Kidney (tissue), 14 donors: ENCODE data around the gene GRID1. TPM values are rescaled to one million over a fixed set of nuclear protein-coding genes. Genes with fewer than 3 reads are reported as not detected.

Experiments
- DNase-seq, 5 donors: peaks; one replicate each; pipeline ENCODE4 v3.0.0-alpha.2; 2013 to 2020
- FAIRE-seq: peaks from 2 replicates; lab custom pipeline; 2012; peaks lifted over from hg19 to GRCh38; lab: Jason Lieb, UNC
- H3K27ac ChIP-seq, 2 donors: one replicate each; pipeline ENCODE4 v1.7.0; 2013; ENCODE audit warnings: low read depth in 2 of 2, low read length in 2 of 2, inconsistent platforms in 1 of 2
- H3K27me3 ChIP-seq: one replicate; pipeline ENCODE4 v1.7.1; 2013; ENCODE audit warnings: low read length, inconsistent platforms; ENCODE audit not compliant: control insufficient read depth, insufficient read depth
- H3K36me3 ChIP-seq, 3 donors: one replicate each; pipeline versions ENCODE4 v1.7.0 to v1.7.1; 2013; ENCODE audit warnings: low read length in 3 of 3, control low read depth in 1 of 3, inconsistent platforms in 1 of 3; ENCODE audit not compliant: insufficient read depth in 3 of 3, control insufficient read depth in 2 of 3
- H3K4me1 ChIP-seq, 3 donors: one replicate each; pipeline versions ENCODE4 v1.7.0 to v1.7.1; 2013; ENCODE audit warnings: low read length in 3 of 3, inconsistent platforms in 1 of 3, low read depth in 1 of 3; ENCODE audit not compliant: control insufficient read depth in 2 of 3, insufficient read depth in 2 of 3
- H3K4me3 ChIP-seq, 3 donors: one replicate each; pipeline versions ENCODE4 v1.7.0 to v1.8.1; 2013; ENCODE audit warnings: low read length in 3 of 3, control low read depth in 1 of 3, inconsistent platforms in 1 of 3
- H3K9ac ChIP-seq, 3 donors: one replicate each; pipeline versions ENCODE4 v1.7.0 to v1.7.1; 2013; ENCODE audit warnings: low read length in 3 of 3, control low read depth in 1 of 3, inconsistent platforms in 1 of 3
- H3K9me3 ChIP-seq, 3 donors: one replicate each; pipeline versions ENCODE4 v1.7.0 to v1.7.1; 2013; ENCODE audit warnings: low read length in 3 of 3, control low read depth in 1 of 3, inconsistent platforms in 1 of 3; ENCODE audit not compliant: control insufficient read depth in 2 of 3, insufficient read depth in 1 of 3
- intact Hi-C: fragments of 100-400 bp; cut with DNase I; formaldehyde crosslinking; loops from one replicate; pipeline ENCODE4 v1.11.1; 2022
- polyA plus RNA-seq: library from polyadenylated mRNA; stranded (reverse); fragments of 350-450 nt; fragmentation: Illumina TruSeq; extraction: RNeasy Lipid Tissue Mini Kit (QIAGEN cat#74804); gene quantifications from one replicate; pipeline ENCODE4 v1.2.3, GENCODE V29; 2014; ENCODE audit warnings: low read depth, low replicate concordance; ENCODE audit not compliant: insufficient read depth
- total RNA-seq: library from RNA; stranded (reverse); fragmentation: NEBNext Ultra II Directional; extraction: Animal tissue kit (Norgen Biotek cat#: 25700); gene quantifications from one replicate; pipeline ENCODE4 v1.2.1, GENCODE V29; 2021
- TF ChIP-seq, protein P1 (sequence below): IDR thresholded peaks from 3 replicates; pipeline ENCODE4 v1.5.1; 2012; ENCODE audit warnings: mild to moderate bottlenecking, moderate library complexity, borderline replicate concordance; ENCODE audit not compliant: insufficient read depth; ENCODE audit errors: extremely low read depth
- donor health status: control.
- donor health status: control.
- donor health status: control.
- donor health status: control.
- donor health status: control.
- donor health status: DM: yes; HTN: yes; CAD: no.
- donor health status: Normal renal cell carcinoma (clear cell type).

GRID1 gene
- total and polyA plus RNA-seq, 2 donors from 2014 or later = 0.37 to 1.4 TPM

DNA sequence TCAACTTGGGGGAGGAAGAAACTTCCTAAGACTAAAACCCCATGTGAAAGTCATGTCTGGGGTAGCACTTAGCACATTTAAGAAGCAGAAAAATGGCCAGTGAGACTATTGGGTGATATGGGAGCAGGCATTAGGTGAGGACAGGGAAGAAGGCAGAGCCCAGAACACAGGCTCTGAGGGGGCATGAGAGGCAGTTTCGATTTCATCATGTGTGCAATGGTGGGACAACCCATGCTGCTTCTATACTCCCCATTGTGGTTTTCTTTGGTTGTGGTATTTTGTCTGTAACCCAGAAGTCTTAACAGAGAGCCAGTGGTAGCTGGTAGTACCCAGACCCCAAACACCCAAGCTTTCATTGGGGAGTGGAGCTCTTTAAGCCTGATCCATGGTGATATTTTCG, 752.0 kb downstream of the GRID1 start:
- TF ChIP-seq, protein P1, sequence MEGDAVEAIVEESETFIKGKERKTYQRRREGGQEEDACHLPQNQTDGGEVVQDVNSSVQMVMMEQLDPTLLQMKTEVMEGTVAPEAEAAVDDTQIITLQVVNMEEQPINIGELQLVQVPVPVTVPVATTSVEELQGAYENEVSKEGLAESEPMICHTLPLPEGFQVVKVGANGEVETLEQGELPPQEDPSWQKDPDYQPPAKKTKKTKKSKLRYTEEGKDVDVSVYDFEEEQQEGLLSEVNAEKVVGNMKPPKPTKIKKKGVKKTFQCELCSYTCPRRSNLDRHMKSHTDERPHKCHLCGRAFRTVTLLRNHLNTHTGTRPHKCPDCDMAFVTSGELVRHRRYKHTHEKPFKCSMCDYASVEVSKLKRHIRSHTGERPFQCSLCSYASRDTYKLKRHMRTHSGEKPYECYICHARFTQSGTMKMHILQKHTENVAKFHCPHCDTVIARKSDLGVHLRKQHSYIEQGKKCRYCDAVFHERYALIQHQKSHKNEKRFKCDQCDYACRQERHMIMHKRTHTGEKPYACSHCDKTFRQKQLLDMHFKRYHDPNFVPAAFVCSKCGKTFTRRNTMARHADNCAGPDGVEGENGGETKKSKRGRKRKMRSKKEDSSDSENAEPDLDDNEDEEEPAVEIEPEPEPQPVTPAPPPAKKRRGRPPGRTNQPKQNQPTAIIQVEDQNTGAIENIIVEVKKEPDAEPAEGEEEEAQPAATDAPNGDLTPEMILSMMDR = no peak
- no peaks in the 10 kb centered on the region for H3K9me3 ChIP-seq
- intact Hi-C loops = no loop called here
- H3K27me3 ChIP-seq = no peaks in the 10 kb centered on the region
- no peak overlapping the region for H3K4me3 ChIP-seq
- H3K36me3 ChIP-seq = no peaks in the 10 kb centered on the region
- DNase-seq (no peak), FAIRE-seq (no peak)
- no peak overlapping the region for H3K9ac ChIP-seq
- no peak overlapping the region for H3K27ac ChIP-seq
- no peaks in the 10 kb centered on the region for H3K4me1 ChIP-seq

DNA sequence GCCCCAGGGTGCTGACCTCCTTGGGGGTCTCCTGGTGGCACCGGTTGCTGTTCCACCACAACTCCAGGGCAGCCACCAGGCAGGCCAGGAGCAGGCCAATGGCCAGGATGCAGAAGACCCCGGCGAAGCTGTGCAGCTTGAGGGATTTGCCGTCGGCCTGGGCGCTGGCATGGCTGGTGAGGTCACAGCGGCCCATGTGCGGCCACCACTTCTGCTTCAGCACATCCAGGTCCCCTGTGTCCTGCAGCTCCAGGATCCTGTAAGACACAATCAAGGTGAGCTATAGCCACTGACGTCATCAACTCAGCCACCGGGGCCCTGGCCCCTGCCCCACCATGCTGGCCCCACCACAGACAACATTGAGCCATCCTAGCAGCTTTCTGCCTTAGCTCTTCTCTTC, 753.2 kb downstream of the GRID1 start:
- DNase-seq = no peak
- Histone ChIP-seq H3K27me3 (no peaks in the 10 kb centered on the region), H3K4me3 (no peak overlapping the region), H3K4me1 (no peaks in the 10 kb centered on the region), H3K27ac (no peak overlapping the region), H3K9me3 (no peaks in the 10 kb centered on the region), H3K36me3 (no peaks in the 10 kb centered on the region), H3K9ac (no peak overlapping the region)
- intact Hi-C loops = no loop called here
- FAIRE-seq = no peak
- TF ChIP-seq, protein P1 = no peak

DNA sequence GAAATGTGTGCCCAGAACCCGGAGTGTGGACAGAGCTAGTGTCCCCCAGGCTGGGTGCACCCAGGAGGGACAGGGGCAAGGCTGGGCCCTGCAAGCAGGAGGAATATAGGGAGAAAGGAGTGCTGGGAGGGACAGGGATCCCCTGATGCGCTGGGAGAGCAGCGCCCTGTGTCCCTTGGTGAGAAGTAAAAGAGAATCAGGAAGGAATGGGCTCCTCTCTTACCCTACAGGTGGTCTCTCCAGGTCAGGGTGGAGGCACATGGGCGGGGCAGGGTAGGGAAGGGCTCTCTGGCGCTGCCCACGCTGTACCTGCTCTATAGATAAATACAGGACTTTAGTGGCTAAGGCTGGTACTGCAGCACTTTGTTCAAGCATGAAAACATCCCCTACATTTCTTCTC, 753.8 kb downstream of the GRID1 start:
- FAIRE-seq (no peak), DNase-seq (no peak)
- no peaks in the 10 kb centered on the region for H3K9me3 ChIP-seq
- H3K27ac ChIP-seq = no peak overlapping the region
- H3K4me3 ChIP-seq = no peak overlapping the region
- no peaks in the 10 kb centered on the region for H3K27me3 ChIP-seq
- H3K9ac ChIP-seq = no peak overlapping the region
- intact Hi-C loops = no loop called here
- no peaks in the 10 kb centered on the region for H3K36me3 ChIP-seq
- TF ChIP-seq, protein P1 = no peak
- H3K4me1 ChIP-seq = no peaks in the 10 kb centered on the region

DNA sequence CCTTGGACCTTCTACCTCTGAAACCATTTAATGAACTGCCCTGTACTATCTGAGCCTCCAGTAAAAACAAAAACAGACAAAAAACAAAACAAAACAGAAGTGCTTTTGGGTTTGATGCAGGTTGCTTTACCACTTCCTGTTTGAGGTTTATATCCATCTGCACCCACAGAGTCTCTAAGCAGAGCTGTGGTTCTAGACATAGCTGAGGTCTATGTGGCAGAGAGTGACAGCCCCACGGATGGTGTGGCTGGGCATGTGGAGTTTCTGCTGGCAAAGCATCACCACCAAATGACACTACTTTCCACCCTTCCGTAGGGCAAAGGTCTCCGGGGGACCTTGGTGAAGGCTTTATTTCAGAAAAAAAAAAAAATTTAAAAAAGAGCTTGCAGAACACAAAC, 754.2 kb downstream of the GRID1 start:
- Histone ChIP-seq H3K4me1 (no peaks in the 10 kb centered on the region), H3K9me3 (no peaks in the 10 kb centered on the region), H3K9ac (no peak overlapping the region), H3K27ac (no peak overlapping the region), H3K36me3 (no peaks in the 10 kb centered on the region), H3K27me3 (no peaks in the 10 kb centered on the region), H3K4me3 (no peak overlapping the region)
- FAIRE-seq = no peak
- DNase-seq = no peak
- intact Hi-C loops = no loop called here
- TF ChIP-seq, protein P1 = no peak
